Activated CD4-positive, alpha-beta T cell treated with anti-CD3 and anti-CD28 coated beads, Interleukin-2, Interleukin-4, amounts not matched to agents 100 ng/mL and 50 ng/mL, durations not matched to agents 16 hours and 8 hours (primary cell): ENCODE data around the gene SLC30A2.
A peak's percentile ranks its signal among the peaks of the same experiment; 100 is the strongest.

Experiments
- DNase-seq: peaks from one replicate; pipeline ENCODE4 v3.0.0-alpha.2; 2020; ENCODE audit warnings: low spot score

Gene SLC30A2

DNA sequence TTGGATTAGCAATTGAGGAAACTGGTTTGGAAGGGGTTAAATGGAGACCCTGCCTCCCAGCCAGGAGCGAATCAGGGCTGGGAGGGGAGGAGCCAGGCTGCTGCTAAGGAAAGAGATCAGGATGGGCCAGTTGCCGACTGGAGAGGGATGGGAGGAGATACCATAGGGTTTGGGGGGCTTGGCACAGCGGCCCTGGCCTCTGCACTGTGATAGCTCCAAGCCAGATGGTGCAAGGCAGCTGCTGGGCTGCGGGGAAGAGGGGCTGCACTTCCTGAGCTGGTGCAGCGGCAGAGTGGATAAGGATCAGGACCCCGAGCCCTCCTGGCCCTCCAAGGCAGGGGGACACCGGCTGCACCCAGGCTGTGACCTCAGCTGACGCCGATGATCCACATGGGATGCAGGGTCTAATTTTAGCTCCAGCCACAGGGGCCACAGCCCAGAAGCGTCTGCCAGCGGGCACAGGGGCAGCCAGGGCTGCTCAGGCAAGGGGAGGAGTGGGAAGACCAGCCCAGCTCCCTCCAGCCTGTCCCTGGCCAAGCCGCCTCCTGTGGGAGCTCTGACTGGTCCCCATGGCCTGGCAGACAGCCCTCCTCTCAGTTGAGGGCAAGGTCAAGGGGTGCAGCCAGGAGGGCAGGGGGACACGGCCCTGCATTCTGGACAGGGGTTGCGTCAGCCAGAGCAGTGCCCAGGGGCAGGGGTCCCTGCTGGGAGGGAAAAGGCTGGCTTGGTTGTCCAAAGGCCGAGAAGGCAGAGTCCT lies 24.1 kb downstream of the SLC30A2 start, which contains the start of gene EXTL1:
TSS of gene EXTL1 (plus strand) at position 129 of the 757 bp plus-strand sequence. CDS start 872 bp downstream, outside the sequence.
- no peak for DNase-seq

DNA sequence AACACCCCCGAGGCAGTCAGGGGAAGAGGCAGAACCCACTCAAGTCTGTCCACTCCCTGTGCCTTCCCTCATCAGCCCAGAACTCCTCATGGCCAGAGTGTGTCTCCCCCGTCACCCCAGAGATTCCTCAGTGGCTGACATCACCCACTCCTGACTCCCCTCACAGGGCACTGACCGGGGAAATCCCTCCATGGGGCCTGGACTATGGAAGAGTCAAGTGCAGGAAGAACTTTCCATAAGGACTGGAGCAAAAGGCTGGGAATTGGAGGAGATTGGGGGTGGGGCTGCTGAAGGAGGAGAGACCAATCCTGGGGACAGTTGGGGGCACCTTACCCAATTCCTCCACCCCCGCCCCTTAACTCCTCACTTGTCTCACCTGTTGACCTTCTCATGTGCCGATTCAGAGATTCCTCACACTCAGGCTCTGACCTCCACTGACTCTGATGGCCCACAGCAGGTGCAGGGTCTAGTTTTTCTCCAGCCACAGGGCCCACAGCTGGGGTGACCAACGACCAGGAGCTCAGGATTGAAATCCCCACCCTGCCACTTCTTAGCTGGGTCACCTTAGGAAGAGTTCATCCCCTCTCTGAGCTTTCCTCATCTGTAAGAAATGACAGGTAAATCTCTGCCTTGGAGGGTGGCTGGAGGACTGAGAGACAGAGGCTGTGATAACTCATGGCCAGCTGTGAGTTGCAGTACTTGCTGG lies 24.8 kb downstream of the SLC30A2 start:
- DNase-seq = no peak

DNA sequence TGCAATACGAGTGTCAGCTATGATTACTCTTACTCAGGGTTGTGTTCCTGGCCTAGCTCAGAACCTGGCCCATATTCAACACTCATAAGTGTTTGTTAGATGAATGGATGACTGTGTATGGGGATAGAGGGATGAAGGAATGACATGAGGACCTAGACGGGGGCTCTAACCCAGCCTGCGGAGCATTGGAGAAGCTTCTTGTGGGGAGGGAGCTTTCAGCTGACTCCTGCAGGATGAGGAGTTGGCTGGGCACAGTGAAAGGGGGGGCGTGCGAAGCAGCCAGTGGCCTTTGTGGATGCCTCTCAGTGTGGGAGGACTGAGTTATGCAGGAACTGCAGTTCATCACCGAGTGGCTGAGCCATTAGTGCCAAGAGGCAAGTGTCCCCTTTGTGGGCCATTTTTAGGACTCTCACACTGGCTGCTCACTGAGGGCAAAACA lies 25.6 kb downstream of the SLC30A2 start:
- no peak for DNase-seq

DNA sequence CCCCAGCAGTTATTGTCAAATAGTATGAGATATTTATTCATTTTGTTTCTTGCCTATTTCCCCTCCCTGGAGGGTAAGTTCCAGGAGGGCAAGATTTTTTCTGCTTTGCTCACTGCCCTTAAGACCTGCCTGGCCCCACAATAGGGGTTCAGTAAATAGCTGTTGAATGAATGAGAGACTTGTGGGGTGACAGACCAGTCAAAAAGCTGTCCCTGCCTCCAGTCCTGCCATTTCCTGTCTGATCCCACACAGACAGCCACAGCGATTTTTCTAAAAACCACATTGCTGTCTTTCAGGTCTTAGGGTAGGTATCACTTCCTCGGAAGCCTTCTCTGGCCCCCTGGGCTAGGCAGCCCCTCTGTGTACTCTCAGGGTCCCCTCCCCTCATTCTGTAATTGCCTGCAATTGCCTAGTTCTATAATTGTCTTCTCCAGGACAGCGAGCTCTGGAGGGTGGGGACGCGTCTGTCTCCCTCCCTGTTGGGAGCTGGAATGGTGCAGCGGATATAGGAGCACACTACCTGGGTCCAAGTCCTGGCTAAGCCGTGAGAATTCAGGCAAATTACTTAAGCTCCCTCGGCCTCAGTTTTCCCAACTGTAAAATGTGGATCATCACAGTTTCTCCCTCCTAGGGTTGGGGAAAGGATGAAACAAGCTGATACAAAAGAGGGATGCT lies 26.1 kb downstream of the SLC30A2 start:
- DNase-seq = no peak

DNA sequence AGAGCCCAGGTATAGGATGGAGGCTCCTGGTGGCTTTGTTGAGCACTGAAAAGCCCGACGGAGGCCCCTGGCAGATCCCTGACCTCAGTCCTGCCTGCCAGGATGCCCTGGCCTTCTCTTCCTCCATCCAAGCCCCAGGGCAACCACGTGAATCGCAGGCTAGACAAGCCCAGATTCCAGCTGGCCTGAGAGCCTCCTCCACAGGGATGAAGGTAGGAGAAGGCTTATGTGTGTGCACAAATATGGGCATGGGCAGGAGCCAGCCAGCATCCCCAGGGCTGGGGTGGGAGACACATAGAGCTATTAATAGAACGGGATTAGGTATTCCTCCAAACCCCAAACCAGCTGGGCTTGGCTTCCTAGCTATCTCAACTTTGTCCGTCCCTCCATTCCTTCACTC lies 28.3 kb downstream of the SLC30A2 start:
- no peak for DNase-seq

DNA sequence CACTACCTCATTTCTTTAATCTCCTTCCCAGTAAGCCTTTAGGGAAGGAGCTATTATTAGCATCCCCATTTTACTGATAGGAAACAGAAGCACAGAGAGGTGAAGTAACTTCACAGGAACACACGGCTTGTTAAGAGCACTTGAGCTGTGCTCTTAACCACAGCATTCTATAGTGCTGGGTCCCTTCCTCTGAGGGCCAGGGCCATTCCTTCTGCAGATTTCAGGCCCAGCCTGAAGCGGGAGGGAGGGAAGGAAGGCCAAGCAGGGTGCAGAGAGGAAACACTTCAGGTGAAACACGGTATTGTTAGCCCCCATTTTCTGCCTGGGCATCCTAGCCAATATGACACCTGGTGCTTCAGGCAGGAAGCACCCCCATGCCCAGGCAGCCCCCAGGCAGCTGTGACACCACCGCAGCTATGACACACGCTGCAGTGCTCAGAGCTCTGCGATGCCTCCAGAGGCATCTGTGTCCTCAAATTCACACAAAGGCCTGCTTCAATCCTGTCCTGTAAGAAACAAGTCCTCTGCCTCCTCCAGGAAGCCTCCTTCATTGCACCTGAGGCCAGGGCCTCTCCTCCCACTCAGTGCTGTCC lies 28.9 kb downstream of the SLC30A2 start:
- DNase-seq = no peak

DNA sequence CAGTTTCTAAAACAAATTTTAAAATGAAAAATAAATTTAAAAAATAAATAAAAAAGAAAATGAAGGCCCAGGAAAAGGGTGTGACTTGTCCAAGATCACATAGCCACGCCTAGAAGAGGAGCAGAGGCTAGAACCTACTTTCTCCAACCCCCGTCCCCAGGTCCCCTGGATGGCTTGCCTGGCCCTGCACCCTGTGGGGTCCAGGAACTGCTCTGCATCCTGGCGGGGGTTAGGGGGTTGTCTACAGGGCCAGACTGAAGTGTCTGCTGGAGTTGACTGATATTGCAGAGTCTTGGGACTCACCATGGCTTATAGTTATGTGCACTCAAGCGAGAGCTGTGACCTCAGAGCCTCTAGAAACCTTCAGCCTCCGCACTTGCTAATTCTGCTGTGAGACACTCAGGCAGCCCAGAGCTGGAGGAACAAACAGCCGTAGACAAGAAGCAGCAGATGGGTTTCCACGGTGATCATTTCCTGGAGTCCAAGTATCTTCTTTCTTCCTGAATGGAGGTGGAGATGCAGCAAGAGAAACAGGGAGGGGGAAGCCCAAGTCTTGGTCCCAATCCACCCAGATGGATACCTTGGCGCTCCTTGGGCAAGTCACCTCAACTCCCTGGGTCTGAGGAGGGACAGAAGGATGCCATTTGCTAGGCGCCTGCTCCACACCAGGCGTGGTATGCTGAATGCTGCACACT lies 29.5 kb downstream of the SLC30A2 start:
- no peak for DNase-seq

DNA sequence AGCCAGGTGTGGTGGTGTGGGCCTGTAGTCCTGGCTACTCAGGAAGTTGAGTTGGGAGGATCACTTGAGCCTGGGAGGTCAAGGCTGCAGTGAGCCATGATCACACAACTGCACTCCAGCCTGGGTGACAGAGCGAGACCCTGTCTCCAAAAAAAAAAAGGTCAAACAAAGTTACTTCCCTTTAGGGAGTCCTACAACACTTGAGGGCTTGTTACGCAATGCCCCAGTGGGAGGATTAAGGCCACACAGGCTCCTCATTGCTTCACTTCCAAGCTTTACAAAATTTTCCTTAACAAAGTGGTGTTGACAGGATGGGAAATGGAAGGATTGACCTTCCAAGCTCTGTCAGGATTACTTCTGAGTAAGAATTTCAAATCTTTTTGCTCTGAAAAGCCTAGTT lies 30.6 kb downstream of the SLC30A2 start:
- no peak for DNase-seq

DNA sequence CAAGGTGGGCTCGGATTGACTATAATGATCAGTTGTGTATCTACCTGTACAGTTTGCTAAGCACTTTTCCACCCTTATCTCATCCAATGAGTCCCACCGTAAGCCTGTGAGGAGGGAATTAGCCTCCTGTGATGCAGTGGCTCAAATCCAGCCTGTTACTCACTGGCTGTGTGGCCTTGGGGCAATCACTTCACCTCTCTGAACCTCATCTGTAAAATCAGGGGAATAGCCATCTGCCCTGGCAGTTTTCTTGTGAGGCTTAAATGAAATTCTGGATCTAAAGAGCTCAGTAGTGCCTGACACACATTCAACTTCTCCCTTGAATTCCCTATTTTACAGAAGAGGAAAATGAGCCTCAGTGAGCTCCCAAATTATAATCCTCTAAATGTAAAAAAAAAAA lies 31.7 kb downstream of the SLC30A2 start:
- no peak for DNase-seq

DNA sequence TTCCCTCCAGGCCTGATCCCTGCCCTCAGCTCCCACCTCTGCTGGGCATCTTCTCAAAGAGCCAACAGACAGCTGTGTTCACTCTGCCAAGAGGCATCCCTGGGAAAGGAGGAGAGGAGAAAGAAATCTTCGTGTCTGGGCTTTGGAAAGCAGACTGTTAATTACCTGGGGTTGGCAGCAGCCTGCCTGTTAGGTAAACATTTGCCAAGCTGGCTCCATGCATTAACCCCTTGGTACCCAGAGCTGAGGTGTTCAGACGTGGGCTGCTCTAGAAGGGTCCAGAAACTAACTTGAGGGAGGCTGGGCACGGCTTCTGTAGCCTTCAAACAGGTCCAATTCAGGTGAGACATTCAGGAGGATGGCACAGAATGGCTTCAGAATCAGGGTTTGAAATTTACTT lies 33.1 kb downstream of the SLC30A2 start:
- no peak for DNase-seq

DNA sequence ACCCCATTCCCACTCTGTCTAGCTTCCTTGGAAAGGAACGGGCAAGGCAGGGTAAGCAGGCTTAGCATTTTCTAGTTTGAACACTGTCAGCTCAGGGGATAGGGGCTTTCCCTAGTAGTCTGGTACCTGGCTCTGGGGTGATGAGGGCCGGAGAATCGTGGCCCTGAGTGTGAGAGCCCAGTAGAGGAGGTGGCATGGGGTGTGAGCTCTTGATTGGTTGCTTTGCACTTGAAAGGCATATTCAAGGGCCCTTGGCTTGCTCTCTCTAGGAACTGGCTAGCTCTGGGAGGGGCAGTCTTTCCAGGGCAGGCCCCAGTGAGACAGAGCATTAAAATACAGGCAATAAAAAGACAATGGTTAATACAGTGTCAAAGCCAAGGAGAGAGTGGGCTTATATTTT lies 35.1 kb downstream of the SLC30A2 start:
- no peak for DNase-seq

DNA sequence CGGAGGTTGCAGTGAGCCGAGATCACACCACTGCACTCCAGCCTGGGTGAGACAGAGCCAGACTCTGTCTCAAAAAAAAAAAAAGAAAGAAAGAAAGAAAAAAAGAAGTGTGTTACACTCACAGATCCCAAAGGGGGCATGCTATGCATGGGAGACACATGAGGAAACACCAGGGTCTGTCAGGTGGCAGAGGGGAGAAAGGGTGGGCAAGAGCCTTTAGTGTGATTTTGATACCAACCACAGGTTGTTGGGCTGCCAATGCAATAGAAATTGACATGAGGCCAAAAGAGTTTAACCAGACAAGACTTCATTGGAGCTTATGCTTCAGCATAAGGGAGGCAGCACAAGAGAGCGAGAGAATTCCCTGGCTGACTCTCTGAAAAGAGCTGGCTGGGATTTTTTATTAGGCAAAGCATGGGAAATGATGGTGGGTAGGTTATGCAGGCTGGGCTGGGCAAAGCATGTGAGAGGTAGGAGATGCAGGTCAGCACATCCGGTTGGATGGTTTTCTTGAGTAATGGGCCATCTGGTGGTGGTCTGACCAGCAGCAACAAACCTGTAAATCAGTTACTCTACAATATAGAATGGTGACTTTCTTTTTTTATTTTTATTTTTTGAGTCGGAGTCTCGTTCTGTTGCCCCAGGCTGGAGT lies 36.0 kb downstream of the SLC30A2 start:
- DNase-seq = no peak

DNA sequence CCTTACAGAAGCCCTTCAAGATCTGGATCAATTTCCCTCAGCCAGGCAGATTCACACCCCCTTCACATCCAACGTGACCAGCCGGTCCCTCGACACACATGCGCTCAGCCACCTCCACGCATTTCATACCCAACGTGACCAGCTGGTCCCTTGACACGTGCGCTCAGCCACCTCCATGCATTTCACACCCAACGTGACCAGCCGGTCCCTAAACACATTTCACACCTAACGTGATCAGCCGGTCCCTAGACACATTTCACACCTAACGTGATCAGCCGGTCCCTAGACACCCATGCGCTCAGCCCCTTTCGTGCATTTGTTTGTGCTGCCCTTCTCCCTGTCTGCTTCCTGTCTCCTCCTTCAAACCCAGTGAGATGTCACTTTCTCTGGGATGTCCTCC lies 39.2 kb downstream of the SLC30A2 start:
- DNase-seq = no peak

DNA sequence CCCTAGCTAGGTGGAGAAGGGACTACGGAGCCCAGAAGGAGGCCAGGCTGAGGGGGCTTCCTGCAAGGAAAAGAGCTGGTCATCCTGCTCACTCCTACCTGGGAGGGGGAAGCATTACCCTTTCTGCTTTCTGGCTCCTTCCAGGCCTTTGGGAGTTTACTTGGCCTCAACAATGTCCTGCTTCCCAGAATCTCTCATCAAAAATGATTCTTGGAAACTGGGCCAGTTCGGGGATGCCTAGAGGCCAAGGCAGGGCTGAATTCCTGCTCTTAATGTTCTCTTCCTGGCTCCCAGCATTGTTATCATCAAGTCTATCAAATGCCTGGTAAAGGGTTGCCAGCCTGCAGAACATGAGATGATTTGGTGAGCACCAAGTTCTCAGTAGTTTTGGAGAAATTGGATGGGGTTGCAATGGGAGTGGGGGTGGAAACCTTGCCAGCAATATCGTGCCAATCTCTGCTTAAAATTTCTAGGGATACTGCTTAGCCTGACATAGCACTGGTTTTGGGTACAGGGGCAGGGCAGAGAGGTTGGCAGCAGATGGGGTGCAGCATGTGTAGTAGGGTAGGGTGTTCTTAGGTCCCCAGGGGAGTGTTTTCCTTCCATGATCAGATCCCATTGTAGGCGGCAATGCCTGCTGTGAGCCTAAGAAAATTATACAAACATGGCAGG lies 40.3 kb downstream of the SLC30A2 start:
- DNase-seq = no peak

DNA sequence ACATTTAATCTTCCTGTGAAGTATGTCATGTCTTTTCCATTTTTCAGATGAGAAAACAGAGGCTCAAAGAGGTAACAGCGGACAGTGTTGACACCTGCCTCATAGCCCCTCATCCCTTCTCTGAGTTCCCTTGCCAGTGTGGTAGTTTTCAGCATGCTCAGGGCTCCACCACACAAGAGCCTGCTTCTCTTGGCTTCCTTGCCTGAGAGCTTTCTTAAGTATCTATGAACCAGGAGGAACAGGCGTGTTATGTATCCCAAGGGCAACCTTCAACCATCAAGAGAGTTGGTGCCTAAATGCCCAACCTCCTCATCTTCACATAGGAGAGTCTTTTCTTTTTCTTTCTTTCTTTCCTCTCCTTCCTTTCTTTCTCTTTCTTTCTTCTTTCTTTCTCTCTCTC lies 42.2 kb downstream of the SLC30A2 start:
- no peak for DNase-seq

DNA sequence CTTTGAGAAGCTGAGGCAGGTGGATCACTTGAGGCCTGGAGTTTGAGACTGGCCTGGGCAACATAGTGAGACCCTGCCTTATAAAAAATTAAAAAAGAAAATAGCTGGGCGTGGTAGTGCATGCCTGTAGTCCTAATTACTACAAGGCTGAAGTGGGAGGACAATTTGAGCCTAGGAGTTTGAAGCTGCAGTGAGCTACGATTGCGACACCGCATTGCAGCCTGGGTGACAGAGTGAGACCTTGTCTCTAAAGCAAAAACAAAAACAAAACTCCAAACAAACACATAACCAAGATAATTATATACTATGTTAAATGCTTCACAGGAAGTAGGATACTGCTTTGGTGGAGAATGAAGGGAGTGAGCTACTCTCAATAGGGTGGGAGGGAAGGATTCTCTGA lies 42.7 kb downstream of the SLC30A2 start:
- DNase-seq = no peak

DNA sequence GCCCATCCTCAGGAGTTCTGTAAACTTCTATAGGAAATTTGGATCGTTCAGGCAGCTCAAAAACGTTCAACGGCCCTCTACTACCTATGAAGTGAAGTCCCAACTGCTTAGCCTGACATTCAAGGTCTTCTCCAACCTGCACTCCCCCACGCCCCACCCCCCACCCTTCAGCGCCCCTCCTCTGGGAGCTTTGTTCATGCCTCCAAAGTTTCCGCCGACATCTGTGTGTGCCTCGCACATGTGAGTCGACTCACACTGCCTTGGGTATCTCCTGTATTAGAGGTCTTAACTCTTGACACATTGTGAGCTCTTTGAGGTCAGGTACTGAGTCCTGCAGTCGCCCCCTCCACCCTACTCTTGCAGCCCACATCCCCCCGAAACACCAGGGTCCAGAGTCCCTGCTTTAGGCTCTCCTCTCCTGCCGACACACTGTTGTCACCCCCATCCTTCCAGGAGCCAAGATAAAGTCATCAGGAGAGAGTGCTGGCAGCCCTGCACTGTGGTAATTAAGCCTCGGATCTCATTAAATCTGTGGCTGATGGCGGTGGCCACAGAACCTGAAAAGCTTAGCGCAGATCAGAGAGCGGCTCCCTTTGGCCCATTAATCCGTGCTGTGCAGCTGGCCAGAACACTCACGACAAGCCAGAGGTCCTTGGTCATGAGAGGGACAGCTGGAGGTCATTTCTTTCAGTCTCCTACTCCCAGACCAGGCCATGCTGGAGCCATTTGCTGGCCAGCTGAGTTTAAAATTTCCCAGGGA lies 46.7 kb downstream of the SLC30A2 start:
- no peak for DNase-seq

DNA sequence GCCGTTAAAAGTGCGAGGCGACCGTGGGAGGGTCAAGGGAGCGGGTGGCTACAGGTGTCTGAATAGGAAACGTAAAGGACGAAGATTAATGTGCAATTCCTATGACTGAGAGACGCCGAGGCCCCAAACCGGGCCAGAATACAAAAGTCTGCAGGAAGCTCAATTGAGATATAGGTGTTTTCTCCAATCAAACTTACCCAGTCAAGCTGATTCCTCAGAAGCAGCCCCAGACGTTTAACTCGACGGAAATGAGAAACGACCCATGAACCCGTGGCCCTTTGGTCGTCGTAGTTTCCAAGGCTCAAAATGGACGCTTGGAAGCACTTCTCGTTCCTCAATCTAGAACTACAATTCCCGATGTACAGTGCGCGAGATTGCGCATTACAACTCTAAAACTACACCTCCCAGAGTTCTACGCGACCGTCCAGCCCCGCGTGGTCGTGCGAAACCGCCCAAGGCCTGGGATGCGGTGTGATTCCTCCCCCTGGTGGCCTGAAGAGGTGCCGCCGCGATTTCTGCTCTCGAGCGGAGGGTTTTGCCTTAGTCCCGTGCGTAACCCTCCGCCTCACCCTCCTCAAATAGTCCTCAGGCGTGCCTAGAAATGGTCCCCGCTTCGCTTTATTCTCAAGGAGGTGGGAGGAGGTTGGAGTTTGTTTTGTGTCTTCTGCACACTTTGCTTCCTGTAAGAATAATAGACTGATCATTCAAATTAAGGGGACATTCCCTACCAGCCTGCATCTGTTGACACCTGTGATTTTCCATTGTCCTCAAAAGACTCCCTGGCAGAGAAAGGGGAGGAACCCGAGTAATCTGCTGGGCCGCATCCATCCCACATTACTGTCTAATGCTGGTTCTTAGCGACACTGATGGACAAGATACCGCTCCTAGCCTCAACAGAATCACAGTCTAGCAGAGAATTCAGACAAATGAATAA lies 47.8 kb downstream of the SLC30A2 start, which contains the start of gene PAFAH2:
TSS of gene PAFAH2 (minus strand) at position 236 of the 934 bp plus-strand sequence. CDS start 7,247 bp downstream, outside the sequence.
- peak; percentile 98 for DNase-seq
